IMR-90 (cell line): ENCODE results near the gene MPP7. TPM values are rescaled to one million over a fixed set of nuclear protein-coding genes. Genes with fewer than 3 reads are reported as not detected.

Source experiments
- ATAC-seq: fragments of 200-7000 bp; cut with Tn5 transposase; 2 replicates; pipeline ENCODE4 v1.9.1; 2020; ENCODE audit warnings: low read depth, mild to moderate bottlenecking, moderate library complexity
- BruUV-seq: library from RNA; stranded (reverse); fragments of 400-500 nt; replicated peaks from 2 replicates; lab custom pipeline; 2021; lab: Mats Ljungman, UMichigan
- CTCF ChIA-PET: fragments of 300-600 bp; formaldehyde crosslinking; extraction: SDS; loops from one replicate; lab custom pipeline; 2021; ENCODE audit warnings: antibody characterized with exemption; lab: Yijun Ruan, JAX
- POLR2A ChIA-PET: fragments of 300-600 bp; sonication (Branson Sonifier 250); formaldehyde crosslinking; loops from one replicate; lab custom pipeline; 2022; ENCODE audit warnings: antibody characterized with exemption; ENCODE audit not compliant: unreplicated experiment; lab: Charles Lee
- DNase-seq: peaks from one replicate; pipeline ENCODE4 v3.0.0; 2013
- H2AFZ ChIP-seq: replicated peaks from 2 replicates; pipeline ENCODE3; 2013; ENCODE audit warnings: low read length, mild to moderate bottlenecking; ENCODE audit not compliant: poor library complexity
- H2AK5ac ChIP-seq: 2 replicates; pipeline ENCODE4 v1.6.1; 2013; ENCODE audit warnings: low read depth, low read length, inconsistent platforms
- H2AK9ac ChIP-seq: replicated peaks from 2 replicates; pipeline ENCODE3; 2013; ENCODE audit warnings: mild to moderate bottlenecking, low read depth, low read length, moderate library complexity; ENCODE audit not compliant: poor library complexity
- H2BK120ac ChIP-seq: 2 replicates; pipeline ENCODE4 v1.6.1; 2013; ENCODE audit warnings: low read depth, low read length, inconsistent platforms
- H2BK15ac ChIP-seq: 3 replicates; pipeline ENCODE4 v1.6.1; 2013; ENCODE audit warnings: low read depth, low read length, inconsistent platforms
- H2BK20ac ChIP-seq: 2 replicates; pipeline ENCODE4 v1.6.1; 2013; ENCODE audit warnings: low read depth, mild to moderate bottlenecking, inconsistent platforms, low read length, moderate library complexity
- H2BK5ac ChIP-seq: 2 replicates; pipeline ENCODE4 v1.6.1; 2013; ENCODE audit warnings: mild to moderate bottlenecking, low read depth, low read length, inconsistent platforms; ENCODE audit not compliant: poor library complexity, severe bottlenecking
- H3K14ac ChIP-seq: replicated peaks from 2 replicates; pipeline ENCODE4 v1.6.1; 2013; ENCODE audit warnings: low read depth, low read length, inconsistent platforms
- H3K18ac ChIP-seq: 2 replicates; pipeline ENCODE4 v1.6.1; 2013; ENCODE audit warnings: low read depth, low read length, control low read depth
- H3K23ac ChIP-seq: 2 replicates; pipeline ENCODE4 v1.6.1; 2013; ENCODE audit warnings: low read depth, low read length, inconsistent platforms
- H3K27ac ChIP-seq: 2 replicates; pipeline ENCODE4 v1.5.1; 2013; ENCODE audit warnings: mild to moderate bottlenecking, control low read depth, low read length; ENCODE audit not compliant: insufficient read depth
- H3K27me3 ChIP-seq: 2 replicates; pipeline ENCODE4 v1.6.1; 2013; ENCODE audit warnings: low read length; ENCODE audit not compliant: control insufficient read depth, insufficient read depth
- H3K36me3 ChIP-seq: 2 replicates; pipeline ENCODE4 v1.6.1; 2013; ENCODE audit warnings: low read length, mixed read lengths; ENCODE audit not compliant: control insufficient read depth, insufficient read depth
- H3K4ac ChIP-seq: 2 replicates; pipeline ENCODE4 v1.6.1; 2013; ENCODE audit warnings: low read depth, low read length, inconsistent platforms
- H3K4me1 ChIP-seq: 2 replicates; pipeline ENCODE4 v1.6.1; 2013; ENCODE audit warnings: low read length, mixed read lengths; ENCODE audit not compliant: control insufficient read depth, insufficient read depth
- H3K4me2 ChIP-seq: 2 replicates; pipeline ENCODE4 v1.6.1; 2013; ENCODE audit warnings: low read depth, mild to moderate bottlenecking, control low read depth, low read length, moderate library complexity
- H3K4me3 ChIP-seq: 2 replicates; pipeline ENCODE4 v1.5.1; 2013; ENCODE audit warnings: low read depth, mild to moderate bottlenecking, control low read depth, low read length, moderate library complexity; ENCODE audit not compliant: insufficient read depth
- H3K56ac ChIP-seq: 2 replicates; pipeline ENCODE4 v1.6.1; 2013; ENCODE audit warnings: low read length, inconsistent platforms; ENCODE audit not compliant: insufficient read depth; ENCODE audit errors: extremely low read depth
- H3K79me1 ChIP-seq, 2 experiments: 2 replicates each; pipeline ENCODE4 v1.6.1; 2013; ENCODE audit warnings: low read length in 2 of 2, inconsistent platforms in 1 of 2, low read depth in 1 of 2
- H3K9ac ChIP-seq: 2 replicates; pipeline ENCODE4 v1.6.1; 2013; ENCODE audit warnings: low read depth, low read length, control low read depth
- H3K9me1 ChIP-seq: 2 replicates; pipeline ENCODE4 v1.6.1; 2013; ENCODE audit warnings: low read length, inconsistent platforms; ENCODE audit not compliant: insufficient read depth
- H3K9me3 ChIP-seq: 2 replicates; pipeline ENCODE4 v1.6.1; 2013; ENCODE audit warnings: low read length; ENCODE audit not compliant: control insufficient read depth, insufficient read depth
- H4K20me1 ChIP-seq: 2 replicates; pipeline ENCODE4 v1.6.1; 2013; ENCODE audit warnings: low read length, inconsistent platforms; ENCODE audit not compliant: insufficient read depth
- H4K5ac ChIP-seq: 2 replicates; pipeline ENCODE4 v1.6.1; 2013; ENCODE audit warnings: mild to moderate bottlenecking, low read depth, low read length, control low read depth
- H4K8ac ChIP-seq, 2 experiments: 2 replicates each; pipeline ENCODE4 v1.6.1; 2013; ENCODE audit warnings: low read depth in 2 of 2, low read length in 2 of 2, control low read depth in 1 of 2, inconsistent platforms in 1 of 2
- H4K91ac ChIP-seq: 2 replicates; pipeline ENCODE4 v1.6.1; 2013; ENCODE audit warnings: low read depth, low read length, inconsistent platforms; ENCODE audit not compliant: insufficient read depth
- BHLHE40 ChIP-seq: fragments of 150-350 bp; IDR thresholded peaks from 2 replicates; pipeline ENCODE4 v1.6.1; 2016; ENCODE audit warnings: mild to moderate bottlenecking, low read depth, low read length
- CEBPB ChIP-seq: IDR thresholded peaks from 2 replicates; pipeline ENCODE4 v1.6.1; 2012; ENCODE audit warnings: low read depth, low read length, improper control_type of control experiment
- CHD1 ChIP-seq: IDR thresholded peaks from 2 replicates; pipeline ENCODE4 v1.6.1; 2012; ENCODE audit warnings: low read depth, low read length, improper control_type of control experiment
- CTCF ChIP-seq: conservative IDR thresholded peaks from 2 replicates; pipeline ENCODE4 v1.5.1; 2012; ENCODE audit warnings: mild to moderate bottlenecking, low read depth, low read length, improper control_type of control experiment
- ELK1 ChIP-seq: fragments of 150-350 bp; IDR thresholded peaks from 2 replicates; pipeline ENCODE4 v1.6.1; 2016; ENCODE audit warnings: low read depth, mild to moderate bottlenecking, low read length, moderate library complexity, borderline replicate concordance
- FOS ChIP-seq: fragments of 150-350 bp; IDR thresholded peaks from 2 replicates; pipeline ENCODE4 v1.6.1; 2016; ENCODE audit warnings: low read depth, low read length
- MAFK ChIP-seq: IDR thresholded peaks from 2 replicates; pipeline ENCODE4 v1.6.1; 2012; ENCODE audit warnings: low read depth, low read length, improper control_type of control experiment
- MAZ ChIP-seq: IDR thresholded peaks from 2 replicates; pipeline ENCODE4 v1.6.1; 2012; ENCODE audit warnings: low read depth, mild to moderate bottlenecking, low read length, improper control_type of control experiment, moderate library complexity, borderline replicate concordance
- MXI1 ChIP-seq: IDR thresholded peaks from 2 replicates; pipeline ENCODE4 v1.6.1; 2012; ENCODE audit warnings: low read depth, mild to moderate bottlenecking, low read length, moderate library complexity, borderline replicate concordance
- NFE2L2 ChIP-seq: fragments of 150-350 bp; IDR thresholded peaks from 2 replicates; pipeline ENCODE4 v1.6.1; 2016; ENCODE audit warnings: low read depth, mild to moderate bottlenecking, low read length
- POLR2A ChIP-seq: IDR thresholded peaks from 2 replicates; pipeline ENCODE4 v1.6.1; 2012; ENCODE audit warnings: mild to moderate bottlenecking, low read depth, low read length
- RAD21 ChIP-seq: IDR thresholded peaks from 2 replicates; pipeline ENCODE4 v1.6.1; 2012; ENCODE audit warnings: low read length, improper control_type of control experiment
- RCOR1 ChIP-seq: IDR thresholded peaks from 2 replicates; pipeline ENCODE4 v1.6.1; 2012; ENCODE audit warnings: mild to moderate bottlenecking, low read length, improper control_type of control experiment; ENCODE audit not compliant: insufficient replicate concordance
- RFX5 ChIP-seq: IDR thresholded peaks from 2 replicates; pipeline ENCODE4 v1.8.0; 2012; ENCODE audit warnings: low read depth, mild to moderate bottlenecking, low read length, moderate library complexity
- SMC3 ChIP-seq: fragments of 150-350 bp; IDR thresholded peaks from 2 replicates; pipeline ENCODE4 v1.6.1; 2016; ENCODE audit warnings: low read depth, mild to moderate bottlenecking, antibody characterized with exemption, low read length, moderate library complexity
- USF2 ChIP-seq: fragments of 150-350 bp; IDR thresholded peaks from 2 replicates; pipeline ENCODE4 v1.6.1; 2017; ENCODE audit warnings: mild to moderate bottlenecking, antibody characterized with exemption, low read length, low read depth
- WGBS, 2 experiments: methylation state at CpG; one replicate each; pipeline versions ENCODE4 v1.1.5 to v1.1.7; 2013; ENCODE audit warnings: missing lambda C conversion rate in 2 of 2; ENCODE audit not compliant: insufficient read length in 1 of 2; ENCODE audit errors: extremely low coverage in 2 of 2; 5-methylcytosine and 5-hydroxymethylcytosine counted together
- dilution Hi-C: fragments of 300-500 bp; cut with HindIII; formaldehyde crosslinking; loops from one replicate; pipeline ENCODE4 v1.14.3; 2018; ENCODE audit warnings: low sequenced_read_pairs; ENCODE audit not compliant: unreplicated experiment
- in situ Hi-C: fragments of 300-500 bp; cut with MboI; formaldehyde crosslinking; loops from 3 replicates; pipeline ENCODE4 v1.14.3; 2019; ENCODE audit warnings: low sequenced_read_pairs, inconsistent platforms, mixed read lengths
- intact Hi-C: fragments of 100-400 bp; cut with micrococcal nuclease; formaldehyde crosslinking; loops from 2 replicates; pipeline ENCODE4 v1.10.0; 2022
- polyA plus RNA-seq, 3 experiments: library from polyadenylated mRNA; depleted of rRNA; stranded (reverse); fragments of >200 nt; gene quantifications; 2 replicates each; pipeline ENCODE4 v1.2.3, GENCODE V29; 2012; ENCODE audit warnings: low replicate concordance in 1 of 3
- total RNA-seq: library from RNA; depleted of rRNA; stranded (reverse); fragments of >200 nt; gene quantifications from 2 replicates; pipeline ENCODE4 v1.2.3, GENCODE V29; 2012

MPP7 gene
- total and polyA plus RNA-seq, 2 of the 4 experiments (the other 2 are of a cell fraction) = 0.39 to 1.4 TPM

- Histone ChIP-seq H2AK9ac (no peak overlapping the region), H3K36me3 (no peaks in the 10 kb centered on the region), H2AK5ac (no peak overlapping the region), H3K4me1 (peaks cover 5% of the 10 kb centered on the region; the same call in 1 of the 2 replicates), H3K9ac (no peak overlapping the region), H4K20me1 (no peaks in the 10 kb centered on the region), H3K18ac (no peak overlapping the region; the same call in 1 of the 2 replicates), H2AFZ (no peak overlapping the region), H4K5ac (no peak overlapping the region), H3K27ac (no peak overlapping the region), H3K79me1 (no peaks in the 10 kb centered on the region), H3K23ac (no peak overlapping the region), H4K8ac (no peak overlapping the region; a peak in 1 of 4 replicates), H3K4me3 (no peak overlapping the region), H3K4me2 (no peak overlapping the region), H2BK120ac (peak overlapping the region; percentile 49; the same call in 1 of the 2 replicates), H3K4ac (peak overlapping the region; percentile 35; the same call in 1 of the 2 replicates), H2BK20ac (peak overlapping the region; percentile 60; the same call in 1 of the 2 replicates), H3K14ac (no peak overlapping the region), H2BK15ac (peak overlapping the region; percentile 63; the same call in 2 of the 3 replicates), H3K56ac (no peak overlapping the region), H3K9me3 (no peaks in the 10 kb centered on the region), H4K91ac (0 out of 2 replicates have a peak overlapping the region, but pooled peaks have one; percentile 33), H3K9me1 (no peaks in the 10 kb centered on the region), H3K27me3 (no peaks in the 10 kb centered on the region; the same call in 1 of the 2 replicates), H2BK5ac (no peak overlapping the region)
- dilution Hi-C loops (no loop called here), in situ Hi-C loops (no loop called here), intact Hi-C loops (no loop called here)
- DNase-seq (no peak), ATAC-seq (no peak)
- no CpG with 5 or more reads among the region's 2 CpGs for WGBS, 2 experiments
- POLR2A ChIA-PET = no interaction called here
- CTCF ChIA-PET = no interaction called here
- BruUV-seq = no TSS peak
- no peak for TF ChIP-seq RCOR1
- TF ChIP-seq POLR2A = no peak
- no peak for TF ChIP-seq USF2
- no peak for TF ChIP-seq MAZ
- TF ChIP-seq RFX5 = no peak
- TF ChIP-seq ELK1 = no peak
- TF ChIP-seq CEBPB = no peak
- TF ChIP-seq MXI1 = no peak
- TF ChIP-seq RAD21 = no peak
- no peak for TF ChIP-seq CHD1
- TF ChIP-seq FOS = no peak
- no peak for TF ChIP-seq SMC3
- TF ChIP-seq BHLHE40 = no peak
- TF ChIP-seq NFE2L2 = no peak
- no peak for TF ChIP-seq CTCF
- no peak for TF ChIP-seq MAFK
Observed at GRCh38 chr10:28332726-28333125, 29.9 kb upstream of the MPP7 start.
